Activated CD4-positive, alpha-beta T cell treated with anti-CD3 and anti-CD28 coated beads, Interleukin-2, amount 50 U/mL, for 16 hours (primary cell): ENCODE results near the gene SH3TC1.

Experiments used
- DNase-seq: peaks from one replicate; pipeline ENCODE4 v3.0.0-alpha.2; 2020

SH3TC1 gene

GRCh38 chr4:8198906-8199593 is at the start of gene SH3TC1:
Gene SH3TC1 (plus strand): TSS chr4:8199290. CDS start chr4:8205195, 5,905 bp downstream.
- peak; percentile 70 for DNase-seq

GRCh38 chr4:8149664-8150063 is 49.4 kb upstream of the SH3TC1 start:
- no peak for DNase-seq

- no peak for DNase-seq
Measured at GRCh38 chr4:8150152-8151090, 48.7 kb upstream of the SH3TC1 start.

- DNase-seq: no peak
Measured at GRCh38 chr4:8151165-8151650, 47.9 kb upstream of the SH3TC1 start.

GRCh38 chr4:8152090-8152864 is 46.8 kb upstream of the SH3TC1 start:
- DNase-seq: no peak

- DNase-seq: no peak
Measured at GRCh38 chr4:8152865-8153257, 46.2 kb upstream of the SH3TC1 start.

- no peak for DNase-seq
Measured at GRCh38 chr4:8153441-8153840, 45.6 kb upstream of the SH3TC1 start.

GRCh38 chr4:8155048-8155447 is 44.0 kb upstream of the SH3TC1 start:
- DNase-seq: no peak

GRCh38 chr4:8155660-8156421 is 43.2 kb upstream of the SH3TC1 start:
- no peak for DNase-seq

- no peak for DNase-seq
Measured at GRCh38 chr4:8156617-8157016, 42.5 kb upstream of the SH3TC1 start.

- no peak for DNase-seq
Measured at GRCh38 chr4:8157496-8157895, 41.6 kb upstream of the SH3TC1 start.

GRCh38 chr4:8157944-8158709 is 41.0 kb upstream of the SH3TC1 start:
- no peak for DNase-seq

- DNase-seq: peak; percentile 98
Measured at GRCh38 chr4:8158710-8159536, 40.2 kb upstream of the SH3TC1 start, which contains the start of gene ABLIM2. Gene ABLIM2 (minus strand): TSS chr4:8158813. CDS start chr4:8158689, 124 bp downstream.

GRCh38 chr4:8159537-8160232 is 39.4 kb upstream of the SH3TC1 start:
- DNase-seq: no peak

GRCh38 chr4:8160233-8160560 is 38.9 kb upstream of the SH3TC1 start:
- DNase-seq: no peak

- DNase-seq: no peak
Measured at GRCh38 chr4:8160572-8160971, 38.5 kb upstream of the SH3TC1 start.

- no peak for DNase-seq
Measured at GRCh38 chr4:8162625-8163024, 36.5 kb upstream of the SH3TC1 start.

GRCh38 chr4:8163026-8163425 is 36.1 kb upstream of the SH3TC1 start:
- no peak for DNase-seq

GRCh38 chr4:8163436-8164193 is 35.5 kb upstream of the SH3TC1 start:
- DNase-seq: no peak
